Activated CD4-positive, alpha-beta T cell treated with anti-CD3 and anti-CD28 coated beads, Interleukin-2, amount 50 U/mL, for 16 hours (primary cell): ENCODE measurements around the gene KLK12.
"Not testable (repeated sequence)": the region's sequence is repeated elsewhere in the genome, so short reads cannot be mapped to it uniquely, and the experiment has no call there.

Experiments used
- DNase-seq: peaks from one replicate; pipeline ENCODE4 v3.0.0-alpha.2; 2020

KLK12 gene

DNA sequence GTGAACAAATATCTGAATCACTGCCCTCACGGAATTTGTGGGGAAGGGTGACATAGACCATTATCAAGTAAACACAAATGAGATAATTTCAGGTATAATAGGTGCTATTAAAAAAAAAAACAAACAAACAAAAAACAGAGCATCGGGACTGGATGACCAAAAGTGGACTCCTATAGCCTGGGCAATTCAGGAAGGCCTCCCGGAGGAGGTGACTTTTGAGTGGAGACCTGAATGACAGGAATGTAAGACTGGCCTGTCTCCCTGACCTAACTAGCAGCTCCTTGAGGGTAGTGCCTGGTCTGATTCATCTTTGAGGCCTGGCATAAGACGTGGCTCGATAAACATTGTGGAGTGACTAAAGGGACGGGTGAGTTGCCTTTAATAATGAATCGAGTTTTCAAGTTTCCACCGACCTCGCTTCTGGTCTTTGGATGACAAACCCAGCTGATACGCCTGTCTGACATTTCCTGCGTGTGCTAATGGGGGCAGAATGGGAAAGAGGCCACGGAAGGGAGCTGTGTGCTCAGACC is 22.1 kb downstream of the KLK12 start:
- DNase-seq: no peak

DNA sequence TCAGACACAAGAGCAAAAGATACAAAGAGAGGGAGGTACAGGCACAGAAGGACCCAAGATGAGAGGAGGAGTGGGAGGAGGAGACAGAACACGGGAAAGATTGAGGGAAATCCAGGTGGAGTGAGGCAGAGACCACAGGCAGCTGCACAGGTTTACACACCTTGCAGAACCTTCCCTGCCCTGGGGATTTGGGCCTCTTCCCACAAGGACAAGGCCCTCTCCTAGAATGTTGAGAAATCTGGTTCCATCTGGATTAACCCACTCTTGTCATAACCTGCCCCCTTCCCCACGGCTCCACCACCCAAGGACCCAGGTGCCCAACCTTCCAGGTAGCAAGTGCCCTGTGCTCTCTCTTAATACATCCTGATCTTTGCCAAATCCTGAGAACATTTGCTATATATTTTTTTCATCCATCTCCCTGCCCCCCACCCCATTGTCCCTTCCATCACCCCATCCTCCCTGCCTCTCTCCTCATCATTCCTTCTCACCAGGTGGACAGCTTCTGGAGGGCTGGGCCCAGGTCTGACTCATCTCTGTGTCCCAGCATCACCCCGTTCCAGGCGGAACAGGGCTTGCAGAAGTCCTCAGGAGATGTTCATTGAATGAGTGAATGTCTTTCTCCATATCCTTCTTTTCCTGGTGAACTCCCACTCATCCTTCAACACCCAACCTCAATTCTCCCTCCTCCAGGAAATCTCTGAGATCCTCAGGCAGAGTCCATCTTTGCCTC is 24.6 kb downstream of the KLK12 start:
- DNase-seq: no peak

DNA sequence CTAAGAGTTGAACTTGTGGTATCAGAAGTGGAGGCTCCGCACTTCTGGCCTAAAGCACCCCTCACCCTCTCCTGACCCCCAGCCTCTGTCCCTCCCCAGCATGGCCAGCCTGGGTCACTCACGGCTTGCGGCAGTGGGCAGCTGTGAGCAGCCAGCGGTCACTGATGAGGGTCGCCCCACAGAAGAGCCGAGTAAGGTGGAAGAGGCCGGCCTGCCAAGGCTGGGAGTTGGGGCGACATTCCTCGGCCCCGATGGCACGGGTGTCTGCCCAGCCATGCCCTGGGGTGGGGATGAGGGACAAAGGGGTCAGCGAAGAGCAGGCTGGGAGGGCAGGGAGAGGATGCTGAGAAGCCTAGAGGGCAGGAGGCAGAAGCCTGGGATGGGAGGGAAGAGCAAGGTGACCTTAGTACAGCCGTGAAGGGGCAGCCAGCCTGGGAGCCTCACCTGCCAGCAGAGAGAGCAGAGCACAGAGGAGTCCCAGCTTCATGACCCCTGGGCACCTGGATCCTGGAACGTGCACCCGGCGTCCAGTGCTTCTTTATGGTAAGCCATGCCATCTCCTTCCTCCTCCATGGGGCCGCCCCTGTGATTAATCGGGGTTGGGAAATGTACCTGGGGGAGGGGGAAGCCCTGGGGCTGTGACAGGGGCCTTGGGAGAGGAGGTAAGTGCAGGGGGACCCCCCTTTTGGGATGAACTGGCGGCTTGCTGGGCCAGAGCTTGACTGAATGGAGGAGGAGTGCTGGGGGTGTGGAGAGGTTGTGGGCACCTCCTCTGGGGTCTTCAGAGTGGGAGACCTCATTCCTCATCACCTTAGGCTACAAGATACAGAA is 25.5 kb downstream of the KLK12 start:
- no peak for DNase-seq

DNA sequence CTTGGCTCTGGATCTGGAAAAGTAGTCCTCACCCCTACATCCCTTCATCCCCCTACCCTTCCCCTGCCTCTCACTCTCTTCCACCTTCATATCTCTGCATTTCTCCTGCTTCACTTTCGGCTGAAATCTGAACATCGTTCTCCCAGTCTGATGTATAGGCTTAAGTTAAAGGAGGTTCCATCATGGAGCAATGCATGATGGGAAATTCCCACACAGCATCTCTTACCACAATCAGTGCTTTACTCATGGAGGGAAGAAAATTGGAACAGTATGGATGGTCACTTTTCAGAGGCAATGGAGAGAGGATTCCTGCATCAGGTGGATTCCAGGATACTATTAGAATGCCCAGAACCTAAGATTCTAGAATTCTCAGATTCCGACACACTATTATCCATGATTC is 27.3 kb downstream of the KLK12 start:
- no peak for DNase-seq

DNA sequence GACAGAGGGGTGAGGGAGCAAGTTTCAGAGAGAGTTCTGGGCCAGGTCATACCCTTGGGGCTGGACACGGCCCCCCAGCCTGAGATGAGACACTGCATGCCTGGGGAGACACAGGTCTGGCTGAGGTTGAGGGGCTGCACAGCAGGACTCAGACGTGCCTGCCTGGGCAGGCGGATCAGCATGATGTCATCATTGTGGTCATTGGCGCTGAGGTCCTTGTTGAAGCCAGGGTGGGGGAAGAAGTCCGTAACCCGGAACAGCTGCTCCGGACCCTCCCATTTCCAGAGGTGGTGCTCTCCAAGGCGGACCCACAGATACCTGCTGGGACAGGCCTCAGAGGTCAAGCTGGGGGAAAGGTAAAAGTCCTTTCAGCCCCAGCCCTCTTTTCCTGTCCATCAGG is 28.4 kb downstream of the KLK12 start:
- no peak for DNase-seq

DNA sequence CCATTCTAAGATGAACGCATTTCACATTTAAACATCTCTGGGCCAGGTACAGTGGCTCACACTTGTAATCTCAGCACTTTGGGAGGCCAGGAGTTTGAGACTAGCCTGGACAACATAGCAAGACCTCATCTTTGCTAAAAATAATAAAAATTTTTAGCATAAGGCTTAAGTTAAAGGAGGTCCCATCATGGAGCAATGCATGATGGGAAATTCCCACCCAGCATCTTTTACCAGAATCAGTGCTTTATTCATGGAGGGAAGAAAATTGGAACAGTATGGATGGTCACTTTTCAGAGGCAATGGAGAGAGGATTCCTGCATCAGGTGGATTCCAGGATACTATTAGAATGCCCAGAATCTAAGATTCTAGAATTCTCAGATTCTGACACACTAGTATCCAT is 29.6 kb downstream of the KLK12 start:
- DNase-seq: no peak

DNA sequence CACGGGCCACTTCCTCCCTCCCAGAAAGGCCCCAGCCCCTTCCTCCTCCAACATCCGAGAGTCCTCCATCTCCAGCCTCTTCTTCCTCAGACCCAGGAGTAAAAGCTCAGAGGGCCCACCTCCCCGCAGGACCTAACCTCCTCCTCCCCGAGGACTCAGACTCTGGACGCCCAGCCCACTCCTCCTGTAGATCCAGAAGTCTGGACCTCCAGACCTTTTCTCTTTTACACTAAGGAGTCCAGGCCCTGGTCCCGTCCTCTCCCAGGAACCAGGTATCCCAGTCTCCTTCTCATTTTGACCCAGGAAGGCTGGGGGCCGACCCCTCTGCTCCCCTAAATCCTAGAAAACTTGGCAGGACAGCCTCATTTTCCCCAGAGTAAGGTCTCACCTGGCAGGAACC is 31.5 kb downstream of the KLK12 start:
- no peak for DNase-seq

DNA sequence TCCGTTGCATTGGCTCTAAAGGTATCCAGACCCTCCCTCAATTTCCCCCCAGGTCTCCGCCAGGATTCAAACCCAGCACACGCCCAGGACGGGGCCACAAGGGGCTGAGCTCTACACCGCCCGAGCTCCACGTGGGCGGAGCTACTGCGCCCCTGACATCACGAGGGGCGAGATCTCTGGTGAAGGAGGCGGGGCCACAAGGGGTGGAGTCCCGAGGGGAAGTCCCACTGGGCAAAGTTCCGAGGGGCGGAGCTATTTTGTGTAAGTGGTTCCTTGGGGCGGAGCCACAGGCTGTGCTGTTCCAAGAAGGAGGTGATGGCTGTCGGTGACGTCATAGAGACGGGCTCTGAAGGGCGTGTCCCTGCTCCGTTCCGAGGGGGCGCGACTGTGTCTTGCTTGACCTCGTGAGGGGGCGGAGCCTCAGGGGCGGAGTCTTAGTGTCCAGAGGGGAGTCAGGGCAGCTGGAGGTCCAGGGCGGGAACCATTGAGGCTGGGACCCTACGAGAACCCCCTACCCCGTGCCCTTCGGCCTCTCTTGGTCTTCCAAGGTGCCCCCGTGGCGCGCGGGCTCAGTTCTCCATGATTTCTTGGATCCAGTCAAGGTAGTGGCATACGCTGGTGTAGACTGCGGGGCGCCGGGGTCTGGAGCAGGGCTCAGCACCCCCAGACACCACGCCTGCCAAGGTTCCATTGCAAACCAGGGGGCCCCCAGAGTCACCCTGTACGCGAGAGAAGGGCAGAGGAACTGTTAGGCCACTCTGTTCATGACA is 32.1 kb downstream of the KLK12 start:
- DNase-seq: peak; percentile 41

DNA sequence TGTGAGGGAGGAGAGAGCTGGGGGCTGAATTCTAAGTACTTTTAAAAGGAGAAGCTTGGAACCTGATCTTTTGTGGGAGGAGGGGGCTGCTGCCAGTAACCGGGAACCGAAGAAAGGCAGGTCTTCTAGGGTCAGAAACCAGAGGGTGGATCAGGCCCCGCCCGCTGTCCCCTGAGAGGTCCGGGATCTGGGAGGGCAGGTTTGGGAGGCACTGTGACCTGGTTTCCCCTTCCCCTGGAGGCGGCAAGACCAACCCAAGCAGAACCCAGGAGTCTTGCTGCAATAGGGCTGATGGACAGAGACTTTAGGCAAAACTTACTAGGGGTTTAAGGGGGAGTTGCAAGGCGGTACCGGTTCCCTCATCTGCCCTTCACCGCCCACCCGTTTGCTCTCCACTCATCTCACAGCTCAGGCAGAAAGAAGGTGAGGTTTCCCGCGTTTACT is 32.7 kb downstream of the KLK12 start:
- DNase-seq: no peak

DNA sequence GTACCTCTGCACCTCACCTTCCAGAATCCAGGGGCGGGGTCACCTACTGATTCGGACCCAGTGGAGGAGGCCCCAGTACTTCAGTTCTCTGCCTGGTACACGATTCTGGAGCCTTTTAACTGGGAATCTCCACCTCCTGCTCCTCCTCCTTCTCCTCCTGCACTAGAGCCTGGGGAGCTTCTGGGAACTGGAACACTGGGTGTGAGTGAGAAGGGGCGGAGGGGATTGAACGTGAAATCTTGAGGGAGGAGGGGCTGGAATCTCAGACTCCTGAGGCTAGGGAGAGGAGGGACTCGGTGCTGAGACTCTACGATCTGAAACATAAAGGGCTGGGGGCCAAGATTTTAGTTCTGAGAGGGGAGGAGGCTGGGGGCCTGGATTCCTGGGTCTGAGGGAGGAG is 33.3 kb downstream of the KLK12 start, which contains the start of gene KLK8:
Gene KLK8, minus strand, starts transcription at position 90 of the 400 bp plus-strand sequence. CDS start 437 bp downstream, outside the sequence.
- no peak for DNase-seq

DNA sequence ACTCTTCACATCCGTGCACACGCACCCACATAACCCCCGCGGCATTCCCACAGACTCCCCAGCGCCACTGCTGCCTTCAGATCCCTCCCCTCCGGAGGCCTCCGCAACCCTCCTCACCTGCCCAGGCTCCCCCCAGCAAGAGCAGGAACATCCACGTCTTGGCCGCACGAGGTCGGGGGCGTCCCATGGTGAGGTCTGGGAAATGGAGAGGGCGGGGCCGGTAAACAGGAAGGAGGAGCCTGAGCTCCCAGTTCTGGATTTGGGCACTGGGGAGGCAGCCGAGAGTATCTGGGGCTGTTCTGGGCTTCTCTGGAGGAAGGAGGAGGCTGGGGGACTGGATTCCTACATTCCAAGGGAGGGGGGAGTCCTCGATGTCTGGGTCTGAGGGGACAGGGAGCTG is 33.8 kb downstream of the KLK12 start:
- DNase-seq: no peak

DNA sequence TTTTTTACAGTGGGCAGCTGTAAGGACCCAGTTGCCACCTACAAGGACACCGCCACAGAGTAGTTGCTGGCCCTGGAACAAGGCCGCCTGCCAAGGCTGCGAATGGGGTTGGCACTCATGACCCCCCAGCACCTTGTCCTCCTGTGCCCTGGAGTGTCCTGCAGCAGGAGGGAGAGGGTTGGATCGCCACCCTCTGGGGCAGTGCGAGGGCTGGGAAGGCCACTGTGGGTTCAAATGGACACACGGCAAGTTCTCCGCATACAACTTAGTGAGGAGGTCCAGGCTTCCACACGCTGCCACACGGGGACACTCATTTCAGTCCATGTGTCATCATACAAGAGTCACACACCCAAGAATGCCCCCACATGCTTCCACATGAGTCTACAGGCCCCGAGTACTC is 34.4 kb downstream of the KLK12 start:
- DNase-seq: no peak

DNA sequence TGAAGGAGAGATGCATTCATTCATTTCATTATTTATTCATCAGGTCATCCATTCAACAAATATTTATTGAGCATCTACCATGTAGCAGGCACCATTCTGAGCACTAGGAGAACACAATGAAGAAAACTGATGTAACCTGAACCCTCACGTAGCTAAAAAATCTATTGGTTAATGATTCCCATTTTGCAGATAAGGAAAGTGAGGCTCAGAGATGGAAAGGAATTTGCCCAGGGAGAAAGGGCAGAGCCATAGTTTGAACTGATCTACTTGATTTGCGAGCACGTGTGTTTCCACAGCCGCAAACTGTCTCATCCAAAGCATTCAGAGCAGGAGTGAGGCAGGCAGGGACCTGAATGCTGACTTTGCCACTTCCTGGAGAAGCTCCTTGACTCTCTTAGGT is 36.1 kb downstream of the KLK12 start:
- DNase-seq: no peak

DNA sequence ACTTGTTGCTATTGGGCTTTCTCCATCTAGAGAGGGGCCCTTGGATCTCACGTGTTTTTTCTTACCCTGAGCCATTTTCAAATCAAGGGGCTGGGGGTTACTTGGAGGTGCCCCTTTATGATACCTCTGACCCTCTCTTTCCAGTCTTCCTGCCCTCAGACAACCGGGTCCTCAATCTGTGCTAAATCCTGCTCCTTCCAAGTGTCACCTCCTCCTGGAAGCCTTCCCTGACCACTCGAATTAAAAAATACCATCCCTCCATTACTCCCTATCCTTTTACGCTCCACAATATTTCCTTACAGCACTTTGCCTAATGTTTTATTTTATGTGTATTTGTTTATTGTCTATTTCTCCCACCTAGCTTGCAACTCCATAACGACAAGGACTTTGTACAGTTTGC is 36.7 kb downstream of the KLK12 start:
- no peak for DNase-seq

DNA sequence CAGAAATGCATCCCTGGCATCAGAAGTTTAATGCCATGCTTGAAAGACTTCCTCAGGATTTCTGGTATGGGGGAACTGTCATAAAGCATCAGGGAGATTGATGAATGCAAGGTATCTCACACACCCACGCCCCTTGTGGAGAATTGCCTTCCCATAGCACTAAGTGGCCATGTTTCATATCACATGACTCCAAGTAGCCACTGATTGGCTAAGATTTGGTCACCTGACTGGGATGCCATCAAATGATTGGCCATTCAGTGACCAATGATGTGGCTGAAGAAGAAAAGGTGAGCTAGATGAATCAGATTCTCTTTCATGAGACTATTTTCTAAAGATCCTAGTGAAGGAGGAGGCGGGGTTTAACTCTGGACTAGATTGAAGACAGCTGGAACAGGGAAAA is 40.7 kb downstream of the KLK12 start:
- DNase-seq: no peak

DNA sequence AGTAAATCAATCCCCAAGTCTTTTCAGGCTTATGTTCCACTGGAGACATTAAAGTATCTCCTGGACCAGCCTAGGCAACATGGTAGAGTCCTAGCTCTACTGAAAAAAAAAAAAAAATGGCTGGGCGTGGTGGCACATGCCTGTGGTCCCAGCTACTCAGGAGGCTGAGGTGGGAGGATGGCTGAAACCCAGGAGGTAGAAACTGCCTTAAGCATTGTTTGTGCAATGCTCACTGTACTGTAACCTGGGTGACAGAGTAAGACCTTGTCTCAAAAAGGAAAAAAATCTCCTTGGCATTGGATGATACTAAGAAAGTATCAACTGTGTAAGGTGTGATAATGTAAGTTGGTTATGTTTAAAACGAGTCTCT is 42.2 kb downstream of the KLK12 start:
- DNase-seq: no peak

DNA sequence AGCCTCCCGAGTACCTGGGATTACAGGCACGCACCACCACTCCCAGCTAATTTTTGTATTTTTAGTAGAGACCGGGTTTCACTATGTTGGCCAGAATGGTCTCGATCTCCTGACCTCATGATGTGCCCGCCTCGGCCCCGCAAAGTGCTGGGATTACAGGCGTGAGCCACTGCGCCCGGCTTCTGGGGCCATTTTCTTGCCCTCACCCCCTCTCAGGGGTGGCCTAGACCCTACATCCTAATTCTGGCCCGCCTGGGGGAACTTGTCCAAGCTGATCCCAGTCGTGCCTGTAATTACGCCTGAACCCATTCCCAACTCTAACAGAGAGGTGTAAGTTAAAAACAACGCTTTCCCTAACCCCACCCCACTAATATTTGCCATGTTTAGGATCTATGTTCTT is 50.4 kb downstream of the KLK12 start:
- not testable (repeated sequence) for DNase-seq

DNA sequence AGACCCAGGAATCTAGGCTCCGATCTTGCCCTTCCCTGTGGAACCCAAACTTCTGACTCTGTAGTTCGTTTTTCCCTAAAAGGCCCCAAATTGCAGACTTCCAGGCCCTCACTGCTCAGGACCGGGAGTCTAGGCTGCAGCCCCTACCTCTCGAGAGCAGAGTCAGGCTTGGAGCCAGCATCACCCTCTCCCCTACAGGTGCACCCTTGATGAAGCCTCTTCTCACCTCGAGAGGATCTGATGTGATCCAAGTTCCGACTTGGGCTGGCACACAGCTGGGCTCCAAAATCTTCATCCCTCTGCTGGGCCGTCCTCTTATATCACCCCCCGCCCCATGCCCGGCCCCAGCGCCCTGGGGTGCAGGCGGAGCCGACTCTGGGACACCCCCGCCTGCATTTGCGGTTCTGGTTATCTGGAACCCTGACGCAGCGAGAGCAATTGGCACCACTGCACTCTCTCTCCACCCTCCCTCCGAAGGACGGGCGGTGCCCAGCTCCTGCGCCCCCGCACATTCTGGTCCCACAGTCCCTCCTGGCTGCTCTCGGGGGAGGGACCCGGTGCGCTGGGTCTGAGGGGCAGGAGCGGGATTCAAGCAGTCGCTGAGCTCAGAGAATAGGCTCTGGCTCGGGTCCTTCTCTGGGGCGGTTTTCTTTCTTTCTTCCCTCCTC is 51.0 kb downstream of the KLK12 start, which contains the start of gene KLK7:
Gene KLK7, minus strand, starts transcription at position 293 of the 668 bp plus-strand sequence. CDS start 1,518 bp downstream, outside the sequence.
- no peak for DNase-seq

DNA sequence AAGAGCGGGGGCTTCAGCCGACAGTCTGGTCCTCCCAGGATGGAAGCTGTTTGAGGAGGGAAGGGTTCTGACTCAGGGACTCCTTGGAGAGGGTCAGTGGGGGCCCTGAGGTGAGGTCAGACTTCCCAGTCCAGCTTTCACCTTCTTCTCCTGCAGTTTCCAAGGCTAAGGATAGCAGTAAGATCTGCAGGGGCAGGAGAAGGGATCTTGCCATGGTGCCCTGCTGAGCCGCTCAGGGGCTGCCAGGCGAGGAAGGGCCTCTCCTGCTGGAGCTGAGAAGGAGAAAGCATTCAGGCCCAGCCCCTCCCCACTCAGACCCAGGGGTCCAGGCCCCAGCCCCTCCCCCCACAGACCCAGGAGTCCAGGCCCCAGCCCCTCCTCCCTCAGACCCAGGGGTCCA is 52.6 kb downstream of the KLK12 start:
- no peak for DNase-seq

DNA sequence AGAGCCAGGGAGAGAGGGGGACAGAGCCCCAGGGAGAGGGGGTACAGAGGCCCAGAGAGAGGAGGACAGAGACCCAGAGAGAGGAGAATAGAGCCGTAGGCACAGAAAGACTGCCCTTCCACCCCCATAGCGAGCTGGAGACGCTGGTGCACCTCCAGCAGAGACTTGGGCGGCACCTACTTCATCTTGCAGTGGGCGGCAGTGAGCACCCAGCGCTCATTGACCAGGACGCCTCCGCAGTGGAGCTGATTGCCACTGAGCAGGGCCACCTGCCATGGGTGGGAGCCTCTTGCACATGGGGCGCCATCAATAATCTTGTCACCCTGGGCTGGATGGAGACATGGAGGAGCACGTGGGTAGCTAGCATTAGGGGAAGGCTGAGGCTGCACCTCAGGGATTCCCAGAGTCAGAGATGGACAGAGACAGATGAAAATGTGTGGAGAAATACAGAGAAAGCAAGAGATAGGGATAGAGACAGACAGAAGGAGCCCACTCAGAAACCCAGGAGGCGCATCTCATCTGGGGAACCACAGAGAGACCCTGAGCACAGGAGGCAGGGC is 53.1 kb downstream of the KLK12 start:
- DNase-seq: no peak

DNA sequence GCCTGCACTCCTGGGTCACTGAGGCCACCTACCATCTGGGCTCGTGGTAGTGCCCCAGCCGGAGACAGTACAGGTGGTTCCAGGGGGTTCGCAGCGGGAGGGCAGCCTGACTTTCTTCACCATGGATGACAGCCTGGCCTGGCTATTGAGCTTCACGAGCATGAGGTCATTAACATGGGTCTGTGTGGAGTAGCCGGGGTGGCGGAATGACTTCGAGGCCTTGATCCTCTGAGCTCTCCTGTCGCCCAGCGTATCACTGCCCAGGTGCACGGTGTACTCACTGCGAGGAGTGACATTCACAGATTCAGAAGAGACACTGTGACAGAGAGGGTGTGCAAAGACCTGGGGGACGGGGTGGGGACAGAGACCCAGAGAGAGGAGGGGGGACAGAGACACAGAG is 54.6 kb downstream of the KLK12 start:
- no peak for DNase-seq

DNA sequence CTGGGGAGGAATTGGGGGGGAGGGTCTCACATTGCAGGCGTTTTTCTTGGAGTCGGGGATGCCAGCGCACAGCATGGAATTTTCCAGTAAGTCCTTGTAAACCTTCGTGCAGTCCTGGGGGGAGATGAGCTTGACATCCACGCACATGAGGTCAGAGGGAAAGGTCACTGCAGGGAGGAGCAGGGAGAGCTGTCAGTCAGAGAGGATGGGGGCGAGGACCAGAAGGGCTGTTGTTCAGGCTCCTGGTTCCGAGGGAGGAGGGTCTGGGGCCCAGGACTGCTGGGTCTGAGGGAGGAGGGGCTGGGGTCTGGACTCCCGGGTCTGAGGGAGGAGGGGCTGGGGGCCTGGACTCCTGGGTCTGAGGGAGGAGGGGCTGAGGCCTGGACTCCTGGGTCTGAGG is 55.0 kb downstream of the KLK12 start:
- no peak for DNase-seq
